ENCODE data around the gene MPO.

GRCh38 chr17:58306131-58306951, 25.6 kb upstream of the MPO start:
- TF ChIP-seq EZH2 (IDR thresholded peaks at IDR 0.05; ENCODE audit: insufficient read depth, poor library complexity, severe bottlenecking) (no peak), EZH2phosphoT487 (IDR thresholded peaks at IDR 0.05; ENCODE audit: insufficient read depth, low read depth) (no peak)

Data from GM23248 (cell line).